Dermis microvascular lymphatic vessel endothelial cell (primary cell): ENCODE results near the gene ZDHHC14. TPM values are rescaled to one million over a fixed set of nuclear protein-coding genes. Genes with fewer than 3 reads are reported as not detected.
A peak's percentile ranks its signal among the peaks of the same experiment; 100 is the strongest.

Experiments used
- DNase-seq, 2 donors: peaks; one replicate each; pipeline versions ENCODE4 v3.0.0 to v3.0.0-alpha.2; 2010; ENCODE audit warnings: low read depth in 2 of 2
- total RNA-seq: library from RNA; depleted of rRNA; stranded (reverse); fragments of >200 nt; gene quantifications from 2 replicates; pipeline ENCODE4 v1.2.1, GENCODE V29; 2014

ZDHHC14 gene
- total RNA-seq, 1 donor from 2014 or later: 19.5 TPM

- no peak for DNase-seq
These were observed 110.7 kb downstream of the ZDHHC14 start for GRCh38 chr6:157491571-157492232.

- DNase-seq: no peak
These were observed 111.3 kb downstream of the ZDHHC14 start for GRCh38 chr6:157492249-157492648.

- DNase-seq: no peak
These were observed 111.8 kb downstream of the ZDHHC14 start for GRCh38 chr6:157492741-157493140.

- DNase-seq: no peak
These were observed 112.2 kb downstream of the ZDHHC14 start for GRCh38 chr6:157493173-157493572.

- no peak for DNase-seq
These were observed 112.6 kb downstream of the ZDHHC14 start for GRCh38 chr6:157493576-157493975.

- DNase-seq: no peak
These were observed 113.2 kb downstream of the ZDHHC14 start for GRCh38 chr6:157494132-157494710.

- DNase-seq: peak; percentile 57 to 87
These were observed 115.6 kb downstream of the ZDHHC14 start for GRCh38 chr6:157496534-157497095.

- DNase-seq: no peak
These were observed 116.6 kb downstream of the ZDHHC14 start for GRCh38 chr6:157497579-157497978.

- no peak for DNase-seq
These were observed 117.8 kb downstream of the ZDHHC14 start for GRCh38 chr6:157498817-157499216.

- no peak for DNase-seq
These were observed 119.0 kb downstream of the ZDHHC14 start for GRCh38 chr6:157500022-157500421.

GRCh38 chr6:157503018-157503747, 122.2 kb downstream of the ZDHHC14 start:
- DNase-seq: no peak

GRCh38 chr6:157505912-157506491, 125.0 kb downstream of the ZDHHC14 start:
- no peak for DNase-seq

GRCh38 chr6:157510323-157511188, 129.6 kb downstream of the ZDHHC14 start:
- no peak for DNase-seq

GRCh38 chr6:157511682-157512381, 130.8 kb downstream of the ZDHHC14 start:
- no peak for DNase-seq

GRCh38 chr6:157512382-157512682, 131.3 kb downstream of the ZDHHC14 start:
- no peak for DNase-seq

- DNase-seq: peak in 1 of 2 donors; percentile 52
These were observed 132.1 kb downstream of the ZDHHC14 start for GRCh38 chr6:157513004-157513603.

GRCh38 chr6:157513619-157514485, 132.9 kb downstream of the ZDHHC14 start:
- peak; percentile 48 to 93 for DNase-seq

- DNase-seq: peak; percentile 100
These were observed 133.9 kb downstream of the ZDHHC14 start for GRCh38 chr6:157514659-157515496.
